ENCODE results near the gene BET1L.
"Not testable (repeated sequence)": the region's sequence is repeated elsewhere in the genome, so short reads cannot be mapped to it uniquely, and the experiment has no call there.

Gene BET1L

DNA sequence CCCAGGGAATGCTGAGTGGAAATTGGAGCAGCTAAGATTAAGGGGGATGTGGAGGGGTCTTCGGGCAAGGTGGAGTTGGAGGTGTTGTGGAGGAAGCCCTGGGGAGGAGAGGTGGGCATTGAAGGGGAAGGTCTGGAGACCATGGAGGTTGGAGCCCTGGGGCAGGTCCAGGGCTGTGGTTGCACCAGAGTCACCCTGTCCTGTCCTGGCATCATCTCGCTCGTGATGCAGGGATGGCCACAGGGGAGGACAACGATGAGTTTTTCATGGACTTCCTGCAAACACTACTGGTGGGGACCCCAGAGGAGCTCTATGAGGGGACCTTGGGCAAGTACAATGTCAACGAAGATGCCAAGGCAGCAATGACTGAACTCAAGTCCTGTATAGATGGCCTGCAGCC lies 13.7 kb downstream of the BET1L start:
- not testable (repeated sequence) for DNase-seq

DNA sequence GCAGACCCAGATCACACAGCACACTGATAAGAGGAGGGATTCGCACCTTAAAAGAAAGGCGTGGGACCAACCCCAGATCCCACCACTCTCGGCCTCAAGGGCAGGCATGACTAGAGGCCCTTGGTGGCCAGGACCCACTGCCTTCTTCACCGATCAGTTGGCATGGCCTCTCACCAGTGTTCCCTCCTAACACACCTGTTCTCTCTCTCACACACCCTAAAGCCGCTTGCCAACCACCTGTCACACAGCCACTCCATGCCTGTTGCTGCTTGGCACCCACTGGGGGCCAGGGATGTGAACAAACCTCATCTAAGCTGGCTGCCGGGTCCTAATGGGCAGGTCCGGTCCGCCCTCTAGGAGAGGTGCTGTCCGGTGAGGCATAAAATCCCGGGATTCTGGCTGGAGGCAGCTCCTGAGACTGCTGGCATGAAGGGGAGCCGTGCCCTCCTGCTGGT lies 14.5 kb downstream of the BET1L start, which contains the start of gene SCGB1C1:
SCGB1C1 (plus strand) TSS at position 405 of the 455 bp plus-strand sequence; CDS start at position 427, 22 bp downstream.
- DNase-seq, result not testable (repeated sequence)

DNA sequence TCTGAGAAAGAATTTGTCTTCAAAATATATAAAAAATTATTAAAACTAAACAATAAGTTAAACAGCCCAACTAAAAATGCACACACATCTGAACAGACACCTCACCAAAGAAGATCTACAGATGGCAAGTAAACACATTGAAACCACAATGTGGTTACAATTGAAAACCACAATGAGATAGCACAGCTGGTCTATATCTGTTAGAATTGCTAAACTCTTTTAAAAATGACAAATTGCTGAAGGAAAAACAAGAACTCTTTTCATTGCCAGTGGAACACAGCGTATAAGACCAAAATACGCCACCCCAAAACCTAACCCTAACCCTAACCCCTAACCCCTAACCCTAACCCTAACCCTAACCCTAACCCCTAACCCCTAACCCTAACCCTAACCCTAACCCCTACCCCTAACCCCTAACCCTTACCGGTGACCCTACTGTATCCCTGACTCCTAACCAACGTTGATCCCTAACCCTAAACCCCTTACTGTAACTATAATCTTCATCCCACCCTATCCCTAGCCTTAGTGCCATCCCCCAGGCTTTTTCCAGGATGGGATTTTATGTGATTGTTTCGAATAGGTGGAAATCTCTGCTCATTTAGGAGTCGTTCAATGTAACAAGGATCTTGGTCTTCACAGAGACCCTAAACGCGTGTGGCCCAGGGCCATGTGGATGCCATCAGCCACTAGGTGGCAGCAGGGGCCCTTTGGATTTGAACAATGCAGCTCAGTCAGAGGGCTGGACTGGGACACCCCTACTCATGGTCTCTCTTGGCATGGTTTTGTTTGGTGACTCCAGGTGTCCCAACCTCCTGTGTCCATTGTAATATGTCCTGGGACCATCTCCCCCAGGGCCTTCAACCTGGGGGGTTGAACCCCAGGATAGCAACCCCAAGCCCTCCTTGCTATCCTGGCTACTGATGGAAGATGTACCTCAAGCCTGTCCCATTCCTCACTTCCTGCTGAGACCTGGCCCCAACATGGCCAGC lies 15.4 kb downstream of the BET1L start:
- DNase-seq, result not testable (repeated sequence)

DNA sequence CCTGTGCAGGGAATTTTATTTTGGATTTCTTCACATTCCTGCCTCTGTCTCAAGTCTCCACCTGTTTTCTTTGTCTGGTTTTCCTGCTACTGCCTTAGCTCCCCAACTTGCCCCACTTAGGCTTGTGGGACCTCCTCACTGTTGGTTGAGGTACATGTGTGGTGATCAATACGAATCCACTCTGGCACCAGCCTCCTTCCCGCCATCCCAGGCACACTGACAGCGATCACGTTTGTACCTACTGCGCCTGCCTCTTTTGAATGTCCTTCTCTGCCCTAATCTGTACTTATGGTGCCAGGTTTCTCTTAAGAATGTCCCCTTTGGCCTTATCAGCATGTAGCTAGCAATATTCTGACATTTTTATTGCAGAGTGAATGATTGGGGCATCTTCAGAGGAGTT lies 16.7 kb downstream of the BET1L start:
- not testable (repeated sequence) for DNase-seq

DNA sequence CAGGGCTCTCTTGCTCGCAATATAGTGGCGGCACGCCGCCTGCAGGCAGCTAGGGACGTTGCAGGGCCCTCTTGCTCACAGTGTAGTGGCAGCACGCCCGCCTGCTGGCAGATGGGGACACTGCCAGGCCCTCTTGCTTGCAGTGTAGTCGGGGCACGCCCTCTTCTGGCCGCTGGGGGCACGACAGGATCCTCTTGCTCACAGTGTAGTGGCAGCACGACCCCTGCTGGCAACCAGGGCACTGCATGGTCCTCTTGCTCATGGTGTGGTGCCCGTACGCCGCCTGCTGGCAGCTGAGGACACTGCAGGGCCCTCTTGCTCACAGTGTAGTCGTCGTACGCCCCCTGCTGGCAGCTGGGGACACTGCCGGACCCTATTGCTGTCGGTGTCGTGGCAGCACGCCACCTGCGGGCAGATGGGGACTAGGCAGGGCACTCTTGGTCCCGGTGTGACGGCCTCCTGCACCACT lies 17.3 kb downstream of the BET1L start:
- not testable (repeated sequence) for DNase-seq

DNA sequence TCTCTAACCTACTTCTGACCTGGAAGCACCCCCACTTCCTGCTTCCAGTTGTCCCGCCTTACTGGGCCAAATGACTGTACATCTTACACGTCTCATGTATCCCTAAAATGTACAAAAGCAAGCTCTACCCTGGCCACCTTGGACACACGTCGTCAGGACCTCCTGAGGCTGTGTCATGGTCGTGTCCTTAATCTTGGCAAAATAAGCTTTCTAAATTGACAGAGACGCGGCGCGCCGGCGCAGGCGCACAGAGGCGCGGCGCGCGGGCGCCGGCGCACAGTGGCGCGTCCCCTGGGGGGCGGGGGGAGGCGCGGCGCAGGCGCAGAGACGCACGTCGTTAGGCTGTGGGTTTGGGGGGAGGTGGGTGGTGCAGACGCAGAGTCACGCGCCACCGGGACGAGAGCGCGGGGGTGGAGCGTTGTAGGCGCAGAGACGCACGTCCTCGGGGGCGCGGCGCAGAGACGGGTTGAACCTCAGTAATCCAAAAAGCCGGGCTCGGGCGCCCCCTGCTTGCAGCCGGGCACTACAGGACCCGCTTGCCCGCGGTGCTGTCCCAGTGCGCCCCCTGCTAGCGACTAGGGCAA lies 17.9 kb downstream of the BET1L start:
- DNase-seq, result not testable (repeated sequence)

DNA sequence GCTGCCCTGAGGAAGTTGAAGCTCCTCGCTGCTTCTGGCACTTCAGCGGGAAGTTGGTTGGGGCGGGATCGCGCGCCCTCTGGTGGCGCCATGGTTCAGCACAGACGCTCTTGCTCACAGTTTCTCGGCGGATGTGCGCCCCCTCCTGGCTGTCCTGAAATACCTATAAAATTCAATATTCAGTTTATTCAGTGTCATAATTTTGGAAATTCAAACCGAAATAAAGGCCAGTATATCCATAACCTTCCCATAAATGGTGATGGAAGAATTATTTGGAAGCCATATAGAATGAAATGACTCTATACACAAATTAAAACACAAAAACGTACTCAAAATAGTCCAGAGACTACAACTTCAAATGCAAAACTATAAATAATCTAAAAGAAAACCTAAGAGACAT lies 27.0 kb downstream of the BET1L start:
- not testable (repeated sequence) for DNase-seq
